Stomach smooth muscle (tissue), 2 donors: ENCODE data around the gene LBH.

Experiments
- H3K27ac ChIP-seq: one replicate; pipeline ENCODE4 v1.7.0; 2013; ENCODE audit warnings: mild to moderate bottlenecking, low read length, inconsistent platforms
- H3K27me3 ChIP-seq, 2 donors: one replicate each; pipeline ENCODE4 v1.7.0; 2013; ENCODE audit warnings: low read length in 2 of 2; ENCODE audit not compliant: insufficient read depth in 2 of 2, control insufficient read depth in 1 of 2
- H3K36me3 ChIP-seq, 2 donors: one replicate each; pipeline ENCODE4 v1.7.0; 2013; ENCODE audit warnings: low read length in 2 of 2; ENCODE audit not compliant: control insufficient read depth in 2 of 2, insufficient read depth in 2 of 2
- H3K4me1 ChIP-seq: one replicate; pipeline ENCODE4 v1.7.0; 2013; ENCODE audit warnings: low read length; ENCODE audit not compliant: control insufficient read depth, insufficient read depth
- H3K4me3 ChIP-seq, 2 donors: one replicate each; pipeline ENCODE4 v1.7.0; 2013; ENCODE audit warnings: low read length in 2 of 2
- H3K9ac ChIP-seq, 2 donors: one replicate each; pipeline ENCODE4 v1.7.0; 2013; ENCODE audit warnings: low read length in 2 of 2, mild to moderate bottlenecking in 1 of 2
- H3K9me3 ChIP-seq, 2 donors: one replicate each; pipeline ENCODE4 v1.7.0; 2013; ENCODE audit warnings: low read length in 2 of 2; ENCODE audit not compliant: control insufficient read depth in 2 of 2
- donor health status: healthy.
- donor health status: Pancreatic carcinoma.

The LBH gene

GRCh38 chr2:30278419-30278818 is 47.1 kb downstream of the LBH start:
- Histone ChIP-seq H3K27me3 (no peaks in the 10 kb centered on the region), H3K4me3 (no peak overlapping the region), H3K27ac (no peak overlapping the region), H3K4me1 (no peaks in the 10 kb centered on the region), H3K36me3 (no peaks in the 10 kb centered on the region), H3K9ac (no peak overlapping the region), H3K9me3 (no peaks in the 10 kb centered on the region)

DNA sequence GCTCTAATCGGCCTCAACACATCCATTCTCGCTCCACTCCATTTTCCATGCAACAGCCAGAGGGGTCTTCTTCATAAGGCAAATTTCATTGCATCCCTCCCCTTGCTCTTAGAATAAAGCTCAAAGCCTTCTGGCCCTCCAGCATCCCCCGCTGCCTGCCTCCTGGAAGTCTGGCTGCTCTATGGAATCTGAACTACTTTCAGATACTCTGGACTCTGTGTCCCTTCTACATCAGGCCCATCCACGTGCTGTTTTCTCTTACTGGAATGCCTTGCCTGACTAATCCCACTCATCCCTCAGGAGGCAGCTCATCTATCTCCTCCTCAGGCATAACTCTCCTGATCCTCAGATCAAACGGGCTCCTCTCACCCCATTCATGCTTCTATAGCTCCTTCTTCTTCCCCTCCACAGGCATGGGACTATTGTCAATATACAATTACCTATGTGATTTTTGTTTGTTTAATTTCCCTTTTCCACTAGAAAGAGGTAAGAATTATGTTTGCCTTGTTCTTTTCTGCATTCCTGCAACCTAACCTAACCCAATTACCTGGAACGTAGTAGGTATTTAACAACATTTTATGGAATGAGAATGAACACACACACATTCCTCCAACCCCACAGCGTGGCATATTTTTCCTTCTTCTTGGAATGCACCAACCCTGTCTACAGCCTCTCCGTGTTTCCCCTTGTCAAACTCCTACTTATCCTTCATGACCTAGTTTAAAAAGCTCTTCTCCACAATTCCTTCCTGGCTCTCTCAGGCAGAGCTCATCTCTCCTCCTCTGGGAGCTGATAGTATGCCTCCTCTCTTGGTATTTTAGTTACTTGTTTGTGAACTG is 49.5 kb downstream of the LBH start:
- Histone ChIP-seq H3K9ac (no peak overlapping the region), H3K27ac (no peak overlapping the region), H3K4me1 (peaks cover 3% of the 10 kb centered on the region), H3K36me3 (no peaks in the 10 kb centered on the region), H3K27me3 (no peaks in the 10 kb centered on the region), H3K4me3 (no peak overlapping the region), H3K9me3 (no peaks in the 10 kb centered on the region)

GRCh38 chr2:30282081-30282480 is 50.7 kb downstream of the LBH start:
- no peaks in the 10 kb centered on the region for H3K27me3 ChIP-seq
- H3K4me1 ChIP-seq: peaks cover 3% of the 10 kb centered on the region
- no peak overlapping the region for H3K9ac ChIP-seq
- H3K36me3 ChIP-seq: no peaks in the 10 kb centered on the region
- H3K27ac ChIP-seq: no peak overlapping the region
- no peak overlapping the region for H3K4me3 ChIP-seq
- H3K9me3 ChIP-seq: no peaks in the 10 kb centered on the region

- Histone ChIP-seq H3K27ac (no peak overlapping the region), H3K4me3 (no peak overlapping the region), H3K9ac (no peak overlapping the region), H3K9me3 (no peaks in the 10 kb centered on the region), H3K27me3 (no peaks in the 10 kb centered on the region), H3K36me3 (no peaks in the 10 kb centered on the region), H3K4me1 (peaks cover 3% of the 10 kb centered on the region)
Observed at GRCh38 chr2:30282721-30283120, 51.4 kb downstream of the LBH start.

GRCh38 chr2:30283931-30284565 is 52.7 kb downstream of the LBH start:
- no peaks in the 10 kb centered on the region for H3K36me3 ChIP-seq
- no peak overlapping the region for H3K4me3 ChIP-seq
- H3K4me1 ChIP-seq: peaks cover 3% of the 10 kb centered on the region
- no peak overlapping the region for H3K27ac ChIP-seq
- no peak overlapping the region for H3K9ac ChIP-seq
- no peaks in the 10 kb centered on the region for H3K27me3 ChIP-seq
- H3K9me3 ChIP-seq: no peaks in the 10 kb centered on the region

DNA sequence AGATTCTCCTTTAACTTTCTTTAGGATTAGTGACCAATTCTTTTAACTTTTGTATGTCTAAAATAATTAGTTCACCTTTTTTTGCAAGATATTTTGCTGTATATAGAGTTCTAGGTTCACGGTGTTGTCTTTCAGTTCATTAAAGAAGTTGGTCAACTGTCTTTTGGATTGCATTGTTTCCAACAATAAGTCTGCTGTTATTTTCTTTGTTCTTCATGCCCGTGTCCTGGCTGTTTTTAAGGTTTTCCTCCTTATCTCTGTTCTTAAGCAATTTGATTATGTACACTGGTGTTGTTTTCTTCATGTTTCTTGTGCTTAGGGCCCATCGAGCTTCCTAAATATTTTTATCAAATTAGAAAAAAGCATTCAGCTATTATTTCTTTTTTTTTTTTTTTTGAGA is 54.4 kb downstream of the LBH start:
- no peak overlapping the region for H3K9ac ChIP-seq
- H3K36me3 ChIP-seq: no peaks in the 10 kb centered on the region
- no peak overlapping the region for H3K27ac ChIP-seq
- H3K4me1 ChIP-seq: peaks cover 3% of the 10 kb centered on the region
- H3K4me3 ChIP-seq: no peak overlapping the region
- H3K9me3 ChIP-seq: no peaks in the 10 kb centered on the region
- no peaks in the 10 kb centered on the region for H3K27me3 ChIP-seq

GRCh38 chr2:30287190-30287840 is 56.0 kb downstream of the LBH start:
- no peak overlapping the region for H3K27ac ChIP-seq

DNA sequence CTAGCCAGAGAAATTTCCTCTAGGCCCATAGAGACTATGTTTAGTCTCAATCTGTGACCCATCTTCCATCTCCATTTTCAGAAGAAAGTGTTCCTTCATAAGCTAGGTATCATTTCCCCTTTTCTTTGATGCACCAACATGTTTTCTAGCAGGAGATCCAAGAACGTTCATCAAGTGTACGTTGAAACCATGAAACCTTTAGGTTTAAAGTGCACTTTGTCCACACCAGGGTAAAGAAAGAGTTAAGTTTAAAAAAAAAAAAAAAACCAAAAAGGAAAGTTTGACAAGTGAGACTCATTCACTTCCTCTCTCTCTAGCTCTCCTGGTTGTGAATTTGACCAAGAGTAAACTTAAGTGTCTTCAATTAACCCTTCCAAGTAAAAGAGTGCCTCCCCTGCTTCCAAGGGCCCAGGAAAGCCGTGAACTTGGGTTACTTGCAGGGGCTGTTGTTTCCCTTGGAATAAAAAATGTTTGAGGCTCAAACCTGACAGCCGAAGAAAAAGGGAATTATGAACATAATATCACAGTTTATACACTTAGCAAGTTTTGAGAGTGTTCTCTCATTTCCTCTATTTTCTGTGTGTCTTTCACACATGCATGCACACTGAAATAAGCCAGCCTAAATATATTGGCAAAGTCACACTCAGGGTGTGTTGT is 56.7 kb downstream of the LBH start:
- no peak overlapping the region for H3K27ac ChIP-seq
- H3K27me3 ChIP-seq: no peaks in the 10 kb centered on the region
- H3K4me1 ChIP-seq: peaks cover 3% of the 10 kb centered on the region
- no peak overlapping the region for H3K9ac ChIP-seq
- no peaks in the 10 kb centered on the region for H3K9me3 ChIP-seq
- H3K4me3 ChIP-seq: no peak overlapping the region
- no peaks in the 10 kb centered on the region for H3K36me3 ChIP-seq

More at GRCh38 chr2:30287190-30287840, 56.0 kb downstream of the LBH start:
- no peaks in the 10 kb centered on the region for H3K9me3 ChIP-seq
- H3K9ac ChIP-seq: no peak overlapping the region
- peaks cover 3% of the 10 kb centered on the region for H3K4me1 ChIP-seq
- H3K4me3 ChIP-seq: no peak overlapping the region
- no peaks in the 10 kb centered on the region for H3K36me3 ChIP-seq
- no peaks in the 10 kb centered on the region for H3K27me3 ChIP-seq

DNA sequence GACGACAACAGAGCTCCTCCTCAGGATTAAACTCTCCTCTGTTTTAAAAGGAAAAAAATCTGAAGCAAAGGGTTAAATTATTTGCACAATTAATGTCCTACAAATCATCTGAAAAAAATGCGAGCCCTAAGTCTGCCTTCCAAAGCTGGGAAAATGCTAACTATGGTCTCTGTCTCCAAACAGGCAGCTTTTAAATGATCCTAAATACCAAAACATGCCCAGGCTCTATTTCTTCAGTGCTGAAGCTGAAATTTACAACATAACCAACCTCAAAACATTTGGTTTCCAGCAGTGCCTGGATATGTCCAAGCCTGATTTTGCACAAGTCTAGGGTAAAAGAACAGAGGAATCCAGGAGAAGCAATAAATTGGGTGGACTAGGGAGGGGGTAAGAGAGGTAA is 57.2 kb downstream of the LBH start:
- H3K4me1 ChIP-seq: peaks cover 9% of the 10 kb centered on the region
- H3K9ac ChIP-seq: no peak overlapping the region

DNA sequence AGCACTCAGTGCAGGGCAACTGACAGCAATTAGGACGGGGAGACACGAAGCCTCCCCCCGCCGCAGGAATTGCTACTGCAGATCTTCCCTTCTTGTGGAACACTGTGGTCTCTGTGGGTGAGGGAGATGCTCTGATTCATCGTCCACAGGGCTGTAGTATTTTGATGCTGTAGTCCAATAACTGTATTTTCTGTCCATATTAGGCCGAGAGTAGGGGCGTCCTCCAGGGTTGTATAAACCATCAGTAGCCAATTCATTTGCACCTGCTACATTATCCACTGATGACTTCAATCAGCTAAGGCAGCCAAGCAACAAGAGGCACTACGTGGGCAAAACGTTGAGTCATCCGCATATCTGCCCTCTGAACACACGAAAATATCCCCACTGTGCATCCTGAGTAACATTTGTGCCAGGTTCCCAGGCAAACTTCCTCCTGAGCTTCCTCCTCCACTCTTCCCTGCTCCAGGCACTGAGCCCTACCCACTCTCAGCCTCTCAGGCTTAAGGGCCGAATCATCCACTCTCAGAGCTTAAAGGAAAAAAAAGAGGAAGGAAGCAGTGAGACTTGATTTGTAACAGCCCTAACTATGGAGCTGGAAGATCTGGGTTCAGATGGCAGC is 62.1 kb downstream of the LBH start:
- Histone ChIP-seq H3K27me3 (no peaks in the 10 kb centered on the region), H3K4me1 (peaks cover 8% of the 10 kb centered on the region), H3K9ac (no peak overlapping the region), H3K4me3 (no peak overlapping the region), H3K36me3 (no peaks in the 10 kb centered on the region), H3K9me3 (no peaks in the 10 kb centered on the region), H3K27ac (no peak overlapping the region)

More for the DNA sequence above, 57.2 kb downstream of the LBH start:
- no peaks in the 10 kb centered on the region for H3K27me3 ChIP-seq
- H3K9me3 ChIP-seq: no peaks in the 10 kb centered on the region
- H3K27ac ChIP-seq: no peak overlapping the region
- no peaks in the 10 kb centered on the region for H3K36me3 ChIP-seq
- no peak overlapping the region for H3K4me3 ChIP-seq
